PFSK-1 (cell line): ENCODE results near the gene MUC5AC.

Experiments
- POLR2AphosphoS5 ChIP-seq: IDR thresholded peaks from 2 replicates; pipeline ENCODE4 v1.6.1; 2012; ENCODE audit warnings: low read depth, mild to moderate bottlenecking, control low read depth, low read length, moderate library complexity
- REST ChIP-seq, 2 experiments: IDR thresholded peaks; 2 replicates each; pipeline versions ENCODE4 v1.6.1 to v1.8.0; 2011 to 2012; ENCODE audit warnings: low read depth in 2 of 2, low read length in 2 of 2, control low read depth in 1 of 2, inconsistent platforms in 1 of 2, mild to moderate bottlenecking in 1 of 2, moderate library complexity in 1 of 2; ENCODE audit not compliant: insufficient read depth in 1 of 2
- SIN3A ChIP-seq: IDR thresholded peaks from 2 replicates; pipeline ENCODE4 v1.6.1; 2012; ENCODE audit warnings: mild to moderate bottlenecking, low read length, moderate library complexity, borderline replicate concordance; ENCODE audit not compliant: insufficient read depth
- TAF1 ChIP-seq: IDR thresholded peaks from 2 replicates; pipeline ENCODE4 v1.6.1; 2012; ENCODE audit warnings: low read length, control low read depth, borderline replicate concordance; ENCODE audit not compliant: insufficient read depth

GRCh38 chr11:1223346-1224110 lies 65.8 kb downstream of the MUC5AC start:
- TF ChIP-seq REST (IDR thresholded peaks at IDR 0.05; ENCODE audit: insufficient read depth in 1 of 2, low read depth in 2 of 2, low read length in 2 of 2) (no peak), SIN3A (no peak), POLR2AphosphoS5 (no peak), TAF1 (no peak)
